Measurements from ENCODE around the gene SLC30A7.
"Not testable (repeated sequence)": the region's sequence is repeated elsewhere in the genome, so short reads cannot be mapped to it uniquely, and the experiment has no call there.

The SLC30A7 gene, protein sequence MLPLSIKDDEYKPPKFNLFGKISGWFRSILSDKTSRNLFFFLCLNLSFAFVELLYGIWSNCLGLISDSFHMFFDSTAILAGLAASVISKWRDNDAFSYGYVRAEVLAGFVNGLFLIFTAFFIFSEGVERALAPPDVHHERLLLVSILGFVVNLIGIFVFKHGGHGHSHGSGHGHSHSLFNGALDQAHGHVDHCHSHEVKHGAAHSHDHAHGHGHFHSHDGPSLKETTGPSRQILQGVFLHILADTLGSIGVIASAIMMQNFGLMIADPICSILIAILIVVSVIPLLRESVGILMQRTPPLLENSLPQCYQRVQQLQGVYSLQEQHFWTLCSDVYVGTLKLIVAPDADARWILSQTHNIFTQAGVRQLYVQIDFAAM

DNA sequence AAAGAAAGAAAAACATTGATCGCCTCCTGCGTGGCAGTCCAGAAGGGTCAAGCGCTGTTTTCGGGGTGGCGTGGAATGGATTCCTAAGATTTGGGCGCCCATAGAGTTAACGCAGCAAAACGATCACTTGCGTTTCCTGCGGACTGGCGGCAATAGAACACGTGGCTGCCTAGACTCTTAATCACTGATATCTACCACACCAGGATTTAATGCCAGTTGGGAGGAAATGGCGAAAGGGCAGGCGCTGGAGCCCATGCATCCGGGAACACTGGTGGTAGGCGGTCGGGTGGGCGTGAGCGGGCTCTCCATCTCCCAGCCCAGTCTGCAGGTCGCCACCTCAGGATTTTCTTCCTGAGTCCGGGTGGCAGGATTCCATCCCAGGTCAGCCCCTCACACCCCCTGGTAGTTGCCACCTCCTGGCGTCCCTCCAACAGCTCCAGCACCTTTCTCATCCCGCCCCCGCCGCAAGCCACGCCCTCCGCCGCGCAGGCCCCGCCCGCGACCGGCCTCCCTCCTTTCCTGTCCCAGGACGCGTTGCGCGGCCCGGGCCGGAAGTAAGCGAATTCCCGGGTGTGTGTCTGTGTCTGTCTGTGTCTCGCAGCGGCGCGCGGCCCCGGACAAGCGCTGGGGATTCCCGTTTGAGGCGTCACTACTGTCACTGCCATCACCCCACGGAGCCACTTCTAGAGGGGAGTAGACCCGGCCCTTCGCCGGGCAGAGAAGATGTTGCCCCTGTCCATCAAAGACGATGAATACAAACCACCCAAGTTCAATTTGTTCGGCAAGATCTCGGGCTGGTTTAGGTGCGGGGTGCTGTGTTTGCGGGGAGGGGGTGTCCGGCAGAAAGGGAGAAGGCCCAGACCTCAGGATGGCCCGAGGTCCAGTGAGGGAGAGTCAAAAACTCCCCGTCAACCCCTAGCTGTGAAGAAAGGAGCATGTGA is at the start of gene SLC30A7:
Gene SLC30A7 (plus strand): TSS at position 551 of the 941 bp plus-strand sequence. CDS start 173 bp downstream, at position 724.
- CTCF ChIA-PET: interaction anchor here (0.7 to 1.8 kb wide), 8 partner anchors 10 to 414 kb away, joined by 3 to 6 read pairs (median 4); no protein-coding TSS in a partner anchor
- TF ChIP-seq, protein P1, sequence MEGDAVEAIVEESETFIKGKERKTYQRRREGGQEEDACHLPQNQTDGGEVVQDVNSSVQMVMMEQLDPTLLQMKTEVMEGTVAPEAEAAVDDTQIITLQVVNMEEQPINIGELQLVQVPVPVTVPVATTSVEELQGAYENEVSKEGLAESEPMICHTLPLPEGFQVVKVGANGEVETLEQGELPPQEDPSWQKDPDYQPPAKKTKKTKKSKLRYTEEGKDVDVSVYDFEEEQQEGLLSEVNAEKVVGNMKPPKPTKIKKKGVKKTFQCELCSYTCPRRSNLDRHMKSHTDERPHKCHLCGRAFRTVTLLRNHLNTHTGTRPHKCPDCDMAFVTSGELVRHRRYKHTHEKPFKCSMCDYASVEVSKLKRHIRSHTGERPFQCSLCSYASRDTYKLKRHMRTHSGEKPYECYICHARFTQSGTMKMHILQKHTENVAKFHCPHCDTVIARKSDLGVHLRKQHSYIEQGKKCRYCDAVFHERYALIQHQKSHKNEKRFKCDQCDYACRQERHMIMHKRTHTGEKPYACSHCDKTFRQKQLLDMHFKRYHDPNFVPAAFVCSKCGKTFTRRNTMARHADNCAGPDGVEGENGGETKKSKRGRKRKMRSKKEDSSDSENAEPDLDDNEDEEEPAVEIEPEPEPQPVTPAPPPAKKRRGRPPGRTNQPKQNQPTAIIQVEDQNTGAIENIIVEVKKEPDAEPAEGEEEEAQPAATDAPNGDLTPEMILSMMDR (IDR thresholded peaks at IDR 0.05; ENCODE audit: control extremely low read depth, extremely low read depth, low read depth, missing control alignments): no peak
- DNase-seq (ENCODE audit: extremely low spot score): peak; percentile 89
- POLR2A ChIA-PET: interaction anchor here (0.6 kb wide), 1 partner anchor 476 kb away, joined by 3 read pairs; no protein-coding TSS in a partner anchor

DNA sequence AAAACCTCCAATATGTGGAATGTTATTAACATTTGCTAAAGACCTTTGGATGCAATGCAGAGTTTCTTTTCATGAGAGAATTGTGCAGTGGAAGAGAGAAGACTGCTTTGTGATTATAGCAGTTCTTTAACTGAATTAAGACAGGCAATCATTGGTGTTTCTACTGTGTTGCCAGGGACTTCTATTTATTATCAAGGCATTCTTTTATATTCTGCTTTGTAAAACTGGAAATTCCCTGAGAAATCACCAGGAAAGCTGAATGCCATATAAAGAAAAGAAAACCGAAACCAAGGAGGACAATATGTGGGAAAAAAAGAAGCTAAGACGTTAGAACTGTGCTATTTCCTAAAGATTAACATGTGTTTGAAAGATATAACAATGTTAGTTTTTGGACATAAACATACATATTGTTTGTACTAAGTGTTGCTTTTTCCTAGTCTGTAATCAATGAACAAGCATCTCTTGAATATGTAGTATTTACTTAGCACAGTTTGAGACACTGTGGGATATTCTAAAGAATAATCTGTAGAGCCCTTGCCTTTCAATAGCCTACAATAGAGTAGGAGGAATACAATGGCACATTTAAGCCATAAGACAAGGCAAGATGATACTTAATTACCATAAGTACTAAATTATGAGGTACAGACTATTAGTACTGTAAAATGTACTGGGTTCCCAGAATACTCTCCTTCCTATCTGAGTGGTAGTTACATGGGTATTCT is 48.4 kb upstream of the SLC30A7 start:
- CTCF ChIA-PET: interaction anchor here (2.0 to 2.2 kb wide), 2 partner anchors 21 to 22 kb away, joined by 6 to 8 read pairs; no protein-coding TSS in a partner anchor
- TF ChIP-seq, protein P1 (IDR thresholded peaks at IDR 0.05; ENCODE audit: control extremely low read depth, extremely low read depth, low read depth, missing control alignments): no peak

DNA sequence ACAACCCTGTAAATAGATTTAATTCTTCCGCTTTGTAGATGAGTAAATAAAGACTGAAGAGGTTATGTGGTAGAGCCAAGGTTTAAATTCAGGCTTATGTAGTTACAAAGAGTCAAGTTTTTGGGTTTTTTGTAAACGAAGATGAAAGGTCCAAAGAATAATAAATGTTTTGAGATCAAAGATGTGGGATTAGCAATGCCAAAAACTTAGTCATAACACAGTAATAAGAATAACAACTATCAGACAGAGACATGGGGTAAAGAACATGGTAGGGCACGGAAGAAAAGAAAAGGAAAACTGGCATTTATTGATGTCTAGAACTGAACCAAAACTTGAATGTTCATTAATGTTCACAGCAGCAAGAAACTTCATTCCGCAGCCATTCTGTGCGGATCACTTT is 44.2 kb upstream of the SLC30A7 start:
- TF ChIP-seq, protein P1 (IDR thresholded peaks at IDR 0.05; ENCODE audit: control extremely low read depth, extremely low read depth, low read depth, missing control alignments): no peak
- DNase-seq (ENCODE audit: extremely low spot score): no peak
- CTCF ChIA-PET: no interaction called here
- POLR2A ChIA-PET: no interaction called here

More for the DNA sequence above, 48.4 kb upstream of the SLC30A7 start:
- no peak for DNase-seq (ENCODE audit: extremely low spot score)
- POLR2A ChIA-PET: no interaction called here

DNA sequence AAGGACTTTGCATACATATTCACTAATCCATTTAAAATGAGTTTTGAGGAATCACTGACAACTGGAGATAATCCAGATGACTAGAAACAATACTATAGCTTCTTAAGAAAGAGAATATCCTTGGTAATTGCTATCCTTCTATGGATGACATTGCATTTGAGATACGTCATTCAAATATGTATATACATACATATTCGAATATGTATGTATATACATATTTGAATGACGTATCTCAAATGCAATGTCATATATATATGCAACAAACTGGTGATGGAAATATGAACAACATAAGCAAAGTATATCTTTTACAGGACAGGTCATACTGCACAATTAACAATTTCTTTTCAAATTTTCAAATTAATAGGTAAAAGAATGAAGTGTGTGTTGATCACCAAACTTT is 42.9 kb upstream of the SLC30A7 start:
- TF ChIP-seq, protein P1 (IDR thresholded peaks at IDR 0.05; ENCODE audit: control extremely low read depth, extremely low read depth, low read depth, missing control alignments): no peak
- no peak for DNase-seq (ENCODE audit: extremely low spot score)
- CTCF ChIA-PET: interaction anchor here (1.2 kb wide), 1 partner anchor 17 kb away, joined by 3 read pairs; no protein-coding TSS in a partner anchor
- POLR2A ChIA-PET: no interaction called here

DNA sequence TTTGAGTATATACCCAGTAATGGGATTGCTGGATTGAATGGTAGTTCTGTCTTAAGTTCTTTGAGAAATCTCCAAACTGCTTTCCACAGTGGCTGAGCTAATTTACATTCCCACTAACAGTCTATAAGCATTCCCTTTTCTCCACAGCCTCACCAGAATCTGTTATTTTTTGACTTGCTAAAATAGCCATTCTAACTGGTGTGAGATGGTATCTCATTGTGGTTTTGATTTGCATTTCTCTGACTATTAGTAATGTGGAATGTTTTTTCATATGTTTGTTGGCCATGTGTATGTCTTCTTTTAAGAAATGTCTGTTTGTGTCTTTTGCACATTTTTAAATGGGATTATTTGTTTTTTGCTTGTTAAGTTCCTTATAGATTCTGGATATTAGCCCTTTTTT is 40.8 kb upstream of the SLC30A7 start:
- POLR2A ChIA-PET; DNase-seq (ENCODE audit: extremely low spot score): not testable (repeated sequence)
- CTCF ChIA-PET: interaction anchor here (0.8 to 2.4 kb wide), 3 partner anchors 8 to 21 kb away, joined by 3 to 7 read pairs (median 4); no protein-coding TSS in a partner anchor

DNA sequence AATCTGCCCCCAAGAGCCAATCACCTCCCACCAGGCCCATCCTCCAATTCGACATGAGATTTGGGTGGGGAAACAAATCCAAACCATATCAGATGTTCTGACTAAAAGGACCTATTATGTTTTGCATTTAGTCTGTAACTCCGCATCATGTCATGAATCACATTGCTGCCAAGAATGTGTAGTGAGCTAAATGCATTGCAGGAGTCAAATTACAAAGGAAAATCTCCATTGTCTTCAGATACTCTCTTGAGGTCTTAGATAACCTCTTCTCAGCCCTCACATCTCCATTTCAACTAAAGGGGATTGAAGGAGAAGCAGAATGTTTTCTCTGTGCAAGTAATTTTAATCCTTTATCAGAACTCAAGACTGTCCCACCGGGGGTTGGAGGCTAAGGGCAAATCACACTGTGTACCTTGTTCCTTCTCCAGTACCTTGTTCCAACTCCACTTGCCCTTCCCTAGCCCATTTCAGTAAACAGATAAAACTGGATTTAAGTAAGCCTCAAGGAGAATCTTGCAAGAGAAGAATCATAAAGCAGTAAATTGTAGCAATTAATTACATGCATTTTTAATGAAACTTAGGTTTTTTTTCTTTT is 35.4 kb upstream of the SLC30A7 start:
- CTCF ChIA-PET: interaction anchor here (3.0 kb wide), 1 partner anchor 8 kb away, joined by 11 read pairs; no protein-coding TSS in a partner anchor
- no peak for DNase-seq (ENCODE audit: extremely low spot score)
- TF ChIP-seq, protein P1 (IDR thresholded peaks at IDR 0.05; ENCODE audit: control extremely low read depth, extremely low read depth, low read depth, missing control alignments): no peak
- POLR2A ChIA-PET: no interaction called here
